GM23248 (cell line): ENCODE data around the gene MCRS1. TPM values are rescaled to one million over a fixed set of nuclear protein-coding genes. Genes with fewer than 3 reads are reported as not detected.

Source experiments
- polyA plus RNA-seq: library from polyadenylated mRNA; unstranded; fragments of >200 nt; fragmentation: Nextera tagmentation; extraction: Ambion mirVana; gene quantifications from 2 replicates; pipeline ENCODE4 v1.2.1, GENCODE V29; 2016
- small RNA-seq: library from RNA; depleted of rRNA; stranded (forward); fragments of <200 nt; gene quantifications from one replicate; pipeline ENCODE3, GENCODE V24; 2014; ENCODE audit warnings: low read depth, low replicate concordance
- total RNA-seq: library from RNA; depleted of rRNA; stranded (reverse); fragments of >200 nt; shearing (Covaris generic); gene quantifications from 2 replicates; pipeline ENCODE4 v1.2.3, GENCODE V29; 2014; rRNA removed

Gene MCRS1
- total and polyA plus RNA-seq, 2 experiments from 2014 or later = 54.9 to 64.2 TPM

Small RNA genes within 50 kb of the gene (small RNA-seq; reads per million reads assigned to genes)
- gene POLR2KP1 (not detected), gene RNU6-834P (not detected)

Other genes with a start within 250 kb of the MCRS1 start
- gene TROAP, start 244.9 kb downstream of the MCRS1 start, total RNA-seq = 4.4 and 6.2 TPM in 2 replicates
- gene TROAP, start 244.9 kb downstream of the MCRS1 start, polyA plus RNA-seq = 8.8 and 11.7 TPM in 2 replicates
- gene C1QL4, start 231.0 kb downstream of the MCRS1 start, total RNA-seq = not detected in 2 replicates
- not detected in 2 replicates for gene C1QL4, start 231.0 kb downstream of the MCRS1 start, polyA plus RNA-seq
- 1.5 and 2.5 TPM in 2 replicates for gene DNAJC22, start 221.3 kb downstream of the MCRS1 start, total RNA-seq
- gene DNAJC22, start 221.3 kb downstream of the MCRS1 start, polyA plus RNA-seq = 0.69 and 1.9 TPM in 2 replicates
- 13.7 and 25.0 TPM in 2 replicates for gene SPATS2, start 200.7 kb downstream of the MCRS1 start, total RNA-seq
- 22.3 and 22.4 TPM in 2 replicates for gene SPATS2, start 200.7 kb downstream of the MCRS1 start, polyA plus RNA-seq
- gene KCNH3, start 29.1 kb downstream of the MCRS1 start, total RNA-seq = not detected in 2 replicates
- 0.09 and 0.10 TPM in 2 replicates for gene KCNH3, start 29.1 kb downstream of the MCRS1 start, polyA plus RNA-seq
- gene FAM186B, start 37.5 kb upstream of the MCRS1 start, total RNA-seq = 0.22 and 1.4 TPM in 2 replicates
- 0.14 and 0.38 TPM in 2 replicates for gene FAM186B, start 37.5 kb upstream of the MCRS1 start, polyA plus RNA-seq
- gene PRPF40B, start 55.4 kb upstream of the MCRS1 start, total RNA-seq = 9.9 and 10.2 TPM in 2 replicates
- 11.6 and 12.6 TPM in 2 replicates for gene PRPF40B, start 55.4 kb upstream of the MCRS1 start, polyA plus RNA-seq
- gene FMNL3, start 139.3 kb upstream of the MCRS1 start, total RNA-seq = 24.0 and 32.9 TPM in 2 replicates
- gene FMNL3, start 139.3 kb upstream of the MCRS1 start, polyA plus RNA-seq = 7.9 and 9.3 TPM in 2 replicates
- gene TMBIM6, start 173.4 kb upstream of the MCRS1 start, total RNA-seq = 461 and 510 TPM in 2 replicates
- gene TMBIM6, start 173.4 kb upstream of the MCRS1 start, polyA plus RNA-seq = 889 and 891 TPM in 2 replicates